HG03342 (cell line): ENCODE data around the gene HSBP1.

Source experiments
- ATAC-seq: cut with Tn5 transposase; IDR thresholded peaks from one replicate; pipeline ENCODE4 v1.9.1; 2021; ENCODE audit warnings: mild to moderate bottlenecking, moderate library complexity; ENCODE audit not compliant: unreplicated experiment

Gene HSBP1

DNA sequence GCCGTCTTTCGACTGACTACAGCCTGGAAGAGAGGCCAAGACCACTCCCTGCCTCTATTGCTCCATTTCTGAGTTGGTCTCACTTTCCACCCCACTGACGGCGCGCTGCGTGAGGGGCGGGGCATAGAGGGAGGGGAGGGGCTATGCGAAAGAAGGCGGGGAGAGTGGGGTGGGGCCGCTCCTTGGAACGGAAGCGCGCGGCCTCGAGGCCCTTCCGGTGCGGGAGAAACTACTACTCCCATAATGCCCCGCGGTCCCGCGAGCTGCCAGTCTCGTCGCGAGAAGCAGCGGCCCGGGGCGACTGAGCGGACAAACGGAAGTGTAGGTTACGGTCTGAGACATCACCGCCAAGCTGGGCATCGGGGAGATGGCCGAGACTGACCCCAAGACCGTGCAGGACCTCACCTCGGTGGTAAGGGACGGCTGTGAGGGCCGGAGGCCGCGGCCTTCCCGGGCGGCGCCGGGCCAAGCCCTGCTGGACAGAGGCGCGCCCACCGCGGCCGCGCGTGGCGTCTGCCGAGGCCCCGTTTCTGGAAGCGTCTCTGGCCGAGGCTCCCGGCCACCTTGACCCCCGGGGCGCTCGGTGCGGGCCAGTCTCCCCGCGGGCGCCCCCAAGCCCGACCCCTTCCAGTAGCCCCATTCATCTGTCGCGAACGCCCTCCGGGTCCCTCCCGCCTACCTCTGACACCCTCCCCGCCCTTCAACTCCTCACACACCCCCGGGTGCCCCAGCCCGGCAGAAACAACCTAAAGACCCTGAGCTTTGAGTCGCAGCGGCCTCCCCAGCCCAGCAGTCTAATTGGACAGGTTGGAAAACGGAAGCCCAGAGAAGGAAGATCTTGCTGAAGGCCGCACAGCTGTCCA lies at the start of gene HSBP1:
Gene HSBP1 (plus strand): TSS at position 269 of the 863 bp plus-strand sequence. CDS start 99 bp downstream, at position 368.
- peak; percentile 91 for ATAC-seq

DNA sequence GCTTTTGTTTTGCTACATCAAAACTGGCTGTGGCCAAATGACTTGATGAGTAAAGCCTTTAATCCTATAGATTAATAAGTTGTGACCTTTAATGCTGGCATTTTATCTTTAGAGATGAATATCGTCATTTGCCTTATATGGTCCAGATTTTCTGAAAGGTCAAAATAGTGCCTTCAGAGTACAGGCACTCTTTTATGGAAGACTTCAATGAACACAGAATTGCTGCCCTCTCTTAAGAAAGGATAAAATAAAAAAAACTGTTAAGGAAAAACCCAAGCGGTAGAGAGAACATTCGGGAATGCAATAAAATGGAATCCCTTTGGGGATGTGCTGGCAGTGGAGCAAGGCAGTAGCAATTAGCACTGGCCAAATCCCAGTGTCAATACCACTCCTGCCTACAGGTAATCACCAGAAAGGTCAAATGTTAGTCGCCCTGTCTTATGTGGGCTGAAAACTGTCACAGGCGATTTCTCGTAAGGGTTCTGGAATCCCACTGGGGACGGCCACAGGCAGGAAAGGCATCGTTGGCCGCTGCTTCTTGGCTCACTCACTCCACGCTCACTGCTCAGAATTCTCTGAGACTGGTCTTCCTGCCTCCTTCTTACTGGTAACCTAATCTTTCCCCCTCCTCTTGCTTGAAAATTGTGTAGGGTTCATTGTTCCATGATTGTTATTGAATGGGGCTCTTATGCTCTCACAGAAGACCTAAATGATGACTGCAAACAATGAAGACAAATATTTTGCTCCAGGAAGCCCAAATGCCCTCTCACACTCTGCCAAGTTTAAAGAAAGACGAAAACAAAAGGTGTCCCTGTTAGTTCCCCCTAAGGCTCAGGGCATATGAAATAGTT lies 45.4 kb upstream of the HSBP1 start:
- no peak for ATAC-seq

GRCh38 chr16:83762992-83763358 lies 44.8 kb upstream of the HSBP1 start:
- ATAC-seq, result no peak

DNA sequence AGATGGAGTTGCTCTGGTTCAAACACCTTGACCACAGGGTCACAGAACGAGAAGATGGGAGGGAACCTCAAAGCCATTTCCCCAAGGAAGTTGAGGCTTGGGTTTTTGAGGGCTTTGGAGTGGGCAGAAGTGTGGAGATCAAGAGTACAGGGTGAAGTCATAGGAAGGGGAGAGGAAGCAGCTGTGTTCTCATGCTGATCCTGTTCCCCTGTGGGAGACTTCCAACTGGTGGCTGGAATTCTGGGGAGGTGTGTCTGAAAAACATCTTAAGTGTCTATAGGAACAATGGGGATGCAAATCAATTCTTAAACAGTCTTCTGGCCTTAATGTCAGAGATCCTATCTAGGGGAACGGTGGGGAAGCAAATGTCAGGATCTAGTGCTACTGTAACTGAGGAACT lies 38.8 kb upstream of the HSBP1 start:
- no peak for ATAC-seq

DNA sequence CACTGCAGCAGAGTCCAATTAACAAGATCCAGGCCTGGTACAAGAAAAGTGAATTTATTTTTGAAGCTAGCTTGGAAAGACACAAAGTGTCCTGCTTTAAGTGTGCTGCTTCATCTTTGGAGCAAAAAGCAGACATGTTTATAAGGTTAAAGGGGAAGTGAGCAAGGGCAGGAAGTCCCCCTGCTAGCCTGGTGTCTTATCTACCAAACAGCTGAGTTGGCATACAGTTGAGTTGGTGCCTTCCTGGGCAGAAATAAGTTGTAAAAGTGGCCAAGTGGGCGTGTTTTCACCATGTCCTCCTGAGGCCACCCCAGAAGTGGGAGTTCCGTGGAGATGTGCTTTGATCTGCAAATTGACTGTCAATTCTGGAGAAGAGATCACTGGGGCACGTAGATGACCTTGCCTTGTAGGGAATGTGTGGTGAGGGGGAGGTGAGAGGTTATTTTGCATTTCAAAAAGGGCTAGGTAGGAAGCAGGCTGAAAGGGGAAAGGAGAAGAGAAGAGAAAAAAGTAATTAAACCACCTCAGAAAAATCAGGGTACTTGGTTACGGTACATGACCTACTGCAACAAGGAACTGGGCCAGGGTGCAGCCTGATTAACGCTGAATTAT lies 38.3 kb upstream of the HSBP1 start:
- ATAC-seq, result peak; percentile 59

DNA sequence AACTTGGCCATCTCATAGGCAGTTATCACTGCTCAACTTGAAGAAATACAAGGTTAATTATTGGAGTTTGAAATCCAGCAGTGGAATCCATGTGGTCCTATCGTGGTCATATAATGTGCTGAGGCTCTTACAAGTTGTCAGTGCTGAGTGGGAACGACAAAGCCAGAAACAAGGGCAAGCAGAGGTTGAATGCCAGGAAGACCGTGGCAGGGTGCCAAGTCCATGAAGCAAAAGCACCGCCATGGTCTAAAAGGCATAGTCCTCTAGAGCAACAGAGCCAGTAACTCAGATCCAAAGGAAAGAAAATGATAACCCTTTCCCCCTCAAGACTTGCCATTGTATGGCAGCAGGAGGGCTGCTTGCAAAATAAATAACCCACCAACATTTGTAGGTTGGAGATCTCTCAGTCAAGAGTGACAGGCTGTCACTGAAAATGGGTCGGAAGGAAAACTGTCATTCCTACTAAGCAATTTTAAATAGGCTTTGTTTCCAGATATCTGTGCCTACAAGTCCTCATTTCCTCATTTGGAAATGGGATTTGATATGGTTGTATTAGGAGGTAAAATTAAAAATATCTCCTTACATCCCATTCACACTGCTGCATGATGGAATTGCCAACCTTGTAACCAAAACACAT lies 36.4 kb upstream of the HSBP1 start:
- ATAC-seq, result no peak

- ATAC-seq, result no peak
These were observed 35.0 kb upstream of the HSBP1 start for GRCh38 chr16:83772806-83773205.

- ATAC-seq, result no peak
These were observed 33.7 kb upstream of the HSBP1 start for GRCh38 chr16:83774066-83774465.

DNA sequence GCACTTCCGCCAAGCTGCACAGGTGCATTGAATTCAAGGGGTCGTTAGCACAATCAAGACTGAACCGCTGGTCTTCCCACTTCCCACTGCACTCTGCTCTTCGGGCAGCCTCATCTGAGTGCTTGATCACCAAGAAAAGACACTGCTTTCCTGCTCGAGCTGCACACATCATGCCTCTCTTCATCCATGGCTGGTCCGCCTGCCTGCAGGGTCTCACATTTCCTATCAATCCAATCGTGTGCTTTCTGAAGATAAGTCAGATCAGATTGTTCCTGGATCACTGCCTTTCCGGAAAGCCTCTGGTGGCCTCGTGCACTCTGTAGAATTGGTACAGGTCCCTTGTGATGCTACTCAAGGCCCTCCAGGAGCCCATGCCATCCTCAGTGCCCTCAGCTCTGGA lies 30.8 kb upstream of the HSBP1 start:
- no peak for ATAC-seq

DNA sequence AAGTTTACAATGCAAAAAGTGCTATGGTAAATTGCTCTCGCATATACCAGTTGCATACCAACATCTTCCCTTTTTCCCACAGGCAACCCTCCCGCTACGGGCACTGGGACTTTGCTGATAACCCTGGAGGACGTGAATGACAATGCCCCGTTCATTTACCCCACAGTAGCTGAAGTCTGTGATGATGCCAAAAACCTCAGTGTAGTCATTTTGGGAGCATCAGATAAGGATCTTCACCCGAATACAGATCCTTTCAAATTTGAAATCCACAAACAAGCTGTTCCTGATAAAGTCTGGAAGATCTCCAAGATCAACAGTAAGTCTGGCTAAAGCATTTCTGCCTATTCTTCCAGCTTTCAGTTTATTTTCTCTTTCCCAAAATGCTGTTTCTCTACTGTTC lies 27.9 kb upstream of the HSBP1 start:
- ATAC-seq, result no peak

DNA sequence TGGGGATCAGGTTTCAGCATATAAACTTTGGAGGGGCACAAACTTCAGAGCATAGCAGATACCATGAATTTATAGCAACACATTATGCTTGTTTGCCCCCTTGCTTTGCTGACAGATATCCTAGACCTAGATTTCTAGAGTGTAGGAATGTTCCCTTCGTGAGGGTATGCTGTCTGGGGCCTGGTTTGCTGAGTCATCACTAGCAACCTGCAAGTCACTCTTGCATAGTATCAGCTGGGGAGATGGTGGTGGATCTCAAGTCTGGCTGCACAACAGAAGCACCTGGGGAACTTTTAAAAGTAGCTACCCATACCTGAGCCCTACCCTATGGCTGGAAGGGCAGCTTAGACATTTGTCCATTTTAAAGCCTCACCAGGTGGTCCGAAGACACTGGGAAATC lies 22.3 kb upstream of the HSBP1 start:
- ATAC-seq, result no peak

DNA sequence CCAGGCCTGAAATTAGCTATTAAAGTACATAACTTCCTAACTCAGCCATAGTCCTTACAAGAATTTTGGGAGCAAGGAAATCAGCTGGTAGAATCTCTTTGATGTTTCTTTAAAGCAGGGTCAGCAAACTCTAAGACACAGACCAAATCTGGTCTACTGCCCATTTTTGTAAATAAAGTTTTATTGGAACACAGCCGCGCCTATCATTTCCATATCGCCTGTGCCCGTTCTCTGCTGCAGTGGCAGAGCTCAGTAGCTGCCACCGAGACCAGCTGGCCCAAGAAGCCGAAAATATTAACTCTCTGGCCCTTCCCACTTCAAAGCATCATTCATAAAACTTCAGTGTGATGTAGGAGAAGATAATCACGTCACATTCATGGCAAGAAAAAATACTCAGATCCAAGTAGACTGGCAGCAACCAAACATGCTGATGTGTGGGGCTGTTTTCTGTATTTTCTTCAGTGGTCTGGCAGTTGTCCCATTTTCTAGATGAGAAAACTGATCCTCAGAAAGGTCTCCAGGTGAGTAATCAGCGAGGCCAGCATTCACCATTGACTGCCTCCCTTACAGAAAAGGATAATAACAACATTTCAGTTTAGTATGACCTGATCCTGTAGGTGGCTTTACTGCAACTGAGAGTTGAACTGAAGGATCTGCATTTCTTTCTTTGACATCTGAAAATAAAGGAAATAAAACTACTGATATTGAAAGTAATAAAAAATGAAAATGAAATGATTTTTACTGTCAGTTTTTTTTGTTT lies 18.0 kb upstream of the HSBP1 start:
- ATAC-seq, result no peak

DNA sequence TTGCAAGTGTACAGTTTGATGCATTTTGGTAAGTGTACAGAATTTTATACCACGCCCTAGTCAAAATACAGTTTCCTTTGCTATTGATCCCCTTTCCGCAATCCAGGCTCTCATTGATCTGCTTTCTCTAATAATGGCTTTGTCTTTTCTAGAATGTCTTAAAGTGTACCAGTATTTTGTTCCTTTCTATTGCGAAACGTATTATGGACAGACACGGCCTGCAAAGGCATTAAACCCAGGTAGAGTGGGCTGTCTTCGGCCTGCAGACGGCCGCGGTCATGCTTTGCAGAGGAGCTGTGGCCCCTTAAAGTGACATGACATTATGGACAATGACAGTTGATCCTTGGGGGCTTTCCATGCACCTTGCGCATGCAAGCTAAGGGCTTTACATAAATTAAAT lies 15.9 kb upstream of the HSBP1 start:
- no peak for ATAC-seq

DNA sequence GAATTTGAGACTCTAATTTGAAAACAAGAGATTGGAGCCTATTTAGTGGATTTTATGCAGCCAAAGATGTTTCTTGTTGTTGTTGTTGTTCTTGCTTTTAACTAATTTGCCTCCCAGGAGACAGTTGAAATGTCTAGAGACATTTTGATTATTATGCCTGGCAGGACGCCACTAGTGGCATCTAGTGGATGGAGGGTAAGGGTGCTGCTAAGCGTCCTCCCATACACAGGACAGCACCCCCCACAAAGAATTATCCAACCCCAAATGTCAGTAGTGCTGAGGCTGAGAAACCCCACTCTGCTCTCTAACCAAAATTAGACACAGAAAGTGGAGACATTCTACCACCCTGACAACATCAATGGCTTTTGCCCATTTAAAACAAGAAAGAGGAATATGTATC lies 15.4 kb upstream of the HSBP1 start:
- ATAC-seq, result no peak

- no peak for ATAC-seq
These were observed 14.6 kb upstream of the HSBP1 start for GRCh38 chr16:83793179-83793578.

GRCh38 chr16:83794860-83795554 lies 12.8 kb upstream of the HSBP1 start:
- ATAC-seq, result no peak

GRCh38 chr16:83797013-83797412 lies 10.8 kb upstream of the HSBP1 start:
- ATAC-seq, result no peak

- no peak for ATAC-seq
These were observed 8.4 kb upstream of the HSBP1 start for GRCh38 chr16:83799336-83799735.

DNA sequence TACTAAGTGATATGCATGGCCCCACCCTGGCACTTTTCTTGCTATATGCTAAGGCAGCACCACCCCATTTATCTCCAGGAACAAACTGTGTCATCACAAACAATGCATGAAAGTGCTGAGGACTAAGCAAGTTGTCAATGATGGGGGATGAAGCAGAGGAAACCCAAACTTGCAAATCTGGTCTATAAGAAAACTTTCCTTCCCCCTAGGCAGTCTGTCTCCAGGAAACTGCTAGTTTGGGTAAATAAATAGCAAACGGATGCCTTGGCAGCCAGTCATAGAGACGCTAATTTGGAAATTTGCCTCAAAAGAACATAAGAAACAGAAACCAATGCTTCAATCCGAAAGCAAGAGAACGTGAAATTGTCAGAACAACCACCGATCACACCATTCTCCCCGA lies 5.6 kb upstream of the HSBP1 start:
- ATAC-seq, result peak; percentile 83
